ENCODE data around the gene CHTF18. TPM values are rescaled to one million over a fixed set of nuclear protein-coding genes. Genes with fewer than 3 reads are reported as not detected.

Gene CHTF18
- total and polyA plus RNA-seq, 10 of the 15 experiments (the other 5 are each of a cell fraction or from before 2014, with no cell fraction given), result 1.6 to 87.8 (median 19.4) TPM

DNA sequence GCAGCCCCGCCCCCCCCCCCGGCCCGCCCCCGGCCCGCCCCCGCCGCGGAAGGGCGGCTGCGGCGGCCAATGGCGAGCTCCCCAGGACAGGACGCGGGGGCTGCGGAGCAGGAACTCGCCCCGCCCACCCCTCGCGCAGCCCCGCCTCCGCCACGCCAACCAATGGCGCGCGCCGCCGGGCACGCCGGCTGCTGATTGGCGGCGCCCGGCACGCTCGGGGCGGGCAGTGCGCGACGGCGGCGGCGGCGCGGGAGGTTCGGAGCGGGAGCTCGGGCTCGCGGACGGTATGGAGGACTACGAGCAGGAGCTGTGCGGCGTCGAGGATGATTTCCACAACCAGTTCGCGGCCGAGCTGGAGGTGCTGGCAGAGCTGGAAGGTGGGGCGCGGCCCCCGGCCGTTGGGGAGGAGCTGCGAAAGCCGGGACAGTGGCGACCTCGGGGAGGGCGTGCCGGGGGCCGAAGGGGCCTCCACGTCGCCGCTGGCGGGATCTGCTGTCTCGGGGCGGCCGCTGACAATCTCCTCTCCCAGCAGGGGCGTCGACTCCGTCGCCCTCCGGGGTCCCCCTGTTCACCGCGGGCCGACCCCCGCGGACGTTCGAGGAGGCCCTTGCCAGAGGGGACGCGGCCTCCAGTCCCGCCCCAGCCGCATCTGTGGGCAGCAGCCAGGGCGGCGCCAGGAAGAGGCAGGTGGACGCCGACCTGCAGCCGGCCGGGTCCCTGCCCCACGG, at the start of gene CHTF18 (continued):
- peak; percentile 99 for TF ChIP-seq NKRF (conservative IDR thresholded peaks at IDR 0.05)
- TF ChIP-seq GATAD2B (conservative IDR thresholded peaks at IDR 0.05; ENCODE audit: low read depth), result 0 out of 2 replicates have a peak, but pooled peaks have one; percentile 21
- TF ChIP-seq IRF3 (IDR thresholded peaks at IDR 0.05), result no peak
- no peak for TF ChIP-seq TARDBP (IDR thresholded peaks at IDR 0.05; ENCODE audit: borderline replicate concordance)
- no peak for TF ChIP-seq MEF2B (IDR thresholded peaks at IDR 0.05; ENCODE audit: partially characterized antibody, poor library complexity, severe bottlenecking)
- 0 out of 2 replicates have a peak, but pooled peaks have one; percentile 15 for TF ChIP-seq RELB (IDR thresholded peaks at IDR 0.05; ENCODE audit: low read depth)
- TF ChIP-seq IKZF1 (conservative IDR thresholded peaks at IDR 0.05), result peak; percentile 66
- no peak for TF ChIP-seq TCF7 (IDR thresholded peaks at IDR 0.05; ENCODE audit: borderline replicate concordance)
- no peak for TF ChIP-seq ZBTB4 (CRISPR knock-in tag; IDR thresholded peaks at IDR 0.05)
- TF ChIP-seq STAT1 (conservative IDR thresholded peaks at IDR 0.05), result no peak
- no peak for TF ChIP-seq CEBPB (IDR thresholded peaks at IDR 0.05; ENCODE audit: borderline replicate concordance in 1 of 2, low read depth in 2 of 2, low read length in 2 of 2)
- peak; percentile 86 for TF ChIP-seq SP1 (IDR thresholded peaks at IDR 0.05; ENCODE audit: low read depth, low read length)
- no peak for TF ChIP-seq POU2F2 (IDR thresholded peaks at IDR 0.05; ENCODE audit: borderline replicate concordance, low read depth, low read length)
- TF ChIP-seq, protein P1, sequence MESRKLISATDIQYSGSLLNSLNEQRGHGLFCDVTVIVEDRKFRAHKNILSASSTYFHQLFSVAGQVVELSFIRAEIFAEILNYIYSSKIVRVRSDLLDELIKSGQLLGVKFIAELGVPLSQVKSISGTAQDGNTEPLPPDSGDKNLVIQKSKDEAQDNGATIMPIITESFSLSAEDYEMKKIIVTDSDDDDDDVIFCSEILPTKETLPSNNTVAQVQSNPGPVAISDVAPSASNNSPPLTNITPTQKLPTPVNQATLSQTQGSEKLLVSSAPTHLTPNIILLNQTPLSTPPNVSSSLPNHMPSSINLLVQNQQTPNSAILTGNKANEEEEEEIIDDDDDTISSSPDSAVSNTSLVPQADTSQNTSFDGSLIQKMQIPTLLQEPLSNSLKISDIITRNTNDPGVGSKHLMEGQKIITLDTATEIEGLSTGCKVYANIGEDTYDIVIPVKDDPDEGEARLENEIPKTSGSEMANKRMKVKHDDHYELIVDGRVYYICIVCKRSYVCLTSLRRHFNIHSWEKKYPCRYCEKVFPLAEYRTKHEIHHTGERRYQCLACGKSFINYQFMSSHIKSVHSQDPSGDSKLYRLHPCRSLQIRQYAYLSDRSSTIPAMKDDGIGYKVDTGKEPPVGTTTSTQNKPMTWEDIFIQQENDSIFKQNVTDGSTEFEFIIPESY (IDR thresholded peaks at IDR 0.05), result no peak
- TF ChIP-seq, protein P2, sequence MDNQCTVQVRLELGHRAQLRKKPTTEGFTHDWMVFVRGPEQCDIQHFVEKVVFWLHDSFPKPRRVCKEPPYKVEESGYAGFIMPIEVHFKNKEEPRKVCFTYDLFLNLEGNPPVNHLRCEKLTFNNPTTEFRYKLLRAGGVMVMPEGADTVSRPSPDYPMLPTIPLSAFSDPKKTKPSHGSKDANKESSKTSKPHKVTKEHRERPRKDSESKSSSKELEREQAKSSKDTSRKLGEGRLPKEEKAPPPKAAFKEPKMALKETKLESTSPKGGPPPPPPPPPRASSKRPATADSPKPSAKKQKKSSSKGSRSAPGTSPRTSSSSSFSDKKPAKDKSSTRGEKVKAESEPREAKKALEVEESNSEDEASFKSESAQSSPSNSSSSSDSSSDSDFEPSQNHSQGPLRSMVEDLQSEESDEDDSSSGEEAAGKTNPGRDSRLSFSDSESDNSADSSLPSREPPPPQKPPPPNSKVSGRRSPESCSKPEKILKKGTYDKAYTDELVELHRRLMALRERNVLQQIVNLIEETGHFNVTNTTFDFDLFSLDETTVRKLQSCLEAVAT (IDR thresholded peaks at IDR 0.05), result peak; percentile 55; the same call in 1 of the 2 replicates
- TF ChIP-seq CHD2 (IDR thresholded peaks at IDR 0.05; ENCODE audit: borderline replicate concordance, low read depth, low read length), result peak; percentile 68; the same call in 1 of the 2 replicates
- TF ChIP-seq EP300 (IDR thresholded peaks at IDR 0.05; ENCODE audit: borderline replicate concordance in 1 of 2, control insufficient read depth in 1 of 2, low read depth in 2 of 2, low read length in 2 of 2), result no peak

Measured in GM12878 (cell line).